WTC11 (cell line): Measurements from ENCODE around the gene DTNB. TPM values are rescaled to one million over a fixed set of nuclear protein-coding genes. Genes with fewer than 3 reads are reported as not detected.

Experiments
- ATAC-seq: fragments of 200-7000 bp; cut with Tn5 transposase; 2 replicates; pipeline ENCODE4 v1.10.0; 2021; ENCODE audit warnings: mild to moderate bottlenecking, moderate library complexity
- CTCF ChIA-PET: fragments of 300-600 bp; sonication (Branson Sonifier 250); formaldehyde crosslinking; loops from one replicate; lab custom pipeline; 2021; ENCODE audit warnings: antibody characterized with exemption; lab: Charles Lee
- POLR2A ChIA-PET: fragments of 350-600 bp; sonication (Branson Sonifier 250); formaldehyde crosslinking; loops from one replicate; lab custom pipeline; 2021; ENCODE audit warnings: antibody characterized with exemption; lab: Charles Lee
- DNase-seq: peaks from one replicate; pipeline ENCODE4 v3.0.0; 2021; ENCODE audit warnings: low spot score
- H3K27ac Mint-ChIP-seq: 2 replicates; pipeline ENCODE4 v1.8.0; 2021; ENCODE audit warnings: mixed read lengths
- H3K27me3 Mint-ChIP-seq: 2 replicates; pipeline ENCODE4 v1.8.0; 2021; ENCODE audit warnings: low read depth, mild to moderate bottlenecking, moderate library complexity, mixed read lengths
- H3K36me3 Mint-ChIP-seq: 2 replicates; pipeline ENCODE4 v1.8.0; 2021; ENCODE audit warnings: mixed read lengths
- H3K4me1 Mint-ChIP-seq: 2 replicates; pipeline ENCODE4 v1.8.0; 2022; ENCODE audit warnings: mixed read lengths
- H3K4me3 Mint-ChIP-seq: 2 replicates; pipeline ENCODE4 v1.8.0; 2021; ENCODE audit warnings: mild to moderate bottlenecking, moderate library complexity, mixed read lengths
- H3K9me3 Mint-ChIP-seq: 2 replicates; pipeline ENCODE4 v1.8.0; 2021; ENCODE audit warnings: mixed read lengths
- AFF4 ChIP-seq: sonication (generic); formaldehyde crosslinking; IDR thresholded peaks from 2 replicates; pipeline ENCODE4 v1.8.1; 2023; ENCODE audit warnings: mild to moderate bottlenecking, missing genetic modification reagents, borderline replicate concordance
- ATF1 ChIP-seq: sonication (generic); formaldehyde crosslinking; IDR thresholded peaks from 2 replicates; pipeline ENCODE4 v1.8.1; 2023; ENCODE audit warnings: mild to moderate bottlenecking, moderate library complexity, missing genetic modification reagents
- CREB1 ChIP-seq: sonication (generic); formaldehyde crosslinking; IDR thresholded peaks from 2 replicates; pipeline ENCODE4 v1.8.0; 2023; ENCODE audit warnings: mild to moderate bottlenecking, missing genetic modification reagents
- E2F5 ChIP-seq: sonication (generic); formaldehyde crosslinking; IDR thresholded peaks from 2 replicates; pipeline ENCODE4 v1.8.1; 2022; ENCODE audit warnings: mild to moderate bottlenecking, moderate library complexity, missing genetic modification reagents
- ELF4 ChIP-seq: sonication (generic); formaldehyde crosslinking; IDR thresholded peaks from 2 replicates; pipeline ENCODE4 v1.8.1; 2022; ENCODE audit warnings: low read depth, mild to moderate bottlenecking, moderate library complexity, missing genetic modification reagents
- EMX1 ChIP-seq: fragments of 250-450 bp; sonication (Bioruptor Pico); IDR thresholded peaks from 2 replicates; pipeline ENCODE4 v1.8.0; 2021; ENCODE audit warnings: mild to moderate bottlenecking
- FOXJ3 ChIP-seq: sonication (generic); formaldehyde crosslinking; IDR thresholded peaks from 2 replicates; pipeline ENCODE4 v1.9.0; 2021; ENCODE audit warnings: missing genetic modification reagents, mild to moderate bottlenecking, borderline replicate concordance
- FOXK1 ChIP-seq: sonication (generic); formaldehyde crosslinking; IDR thresholded peaks from 2 replicates; pipeline ENCODE4 v1.8.0; 2022; ENCODE audit warnings: mild to moderate bottlenecking, moderate library complexity, missing genetic modification reagents
- JUN ChIP-seq: sonication (generic); formaldehyde crosslinking; IDR thresholded peaks from 2 replicates; pipeline ENCODE4 v1.8.0; 2023; ENCODE audit warnings: mild to moderate bottlenecking, missing genetic modification reagents
- KAT7 ChIP-seq: sonication (generic); formaldehyde crosslinking; IDR thresholded peaks from 2 replicates; pipeline ENCODE4 v1.8.1; 2023; ENCODE audit warnings: missing genetic modification reagents, mild to moderate bottlenecking, borderline replicate concordance
- MLX ChIP-seq: sonication (generic); formaldehyde crosslinking; IDR thresholded peaks from 2 replicates; pipeline ENCODE4 v1.8.1; 2023; ENCODE audit warnings: mild to moderate bottlenecking, missing genetic modification reagents, moderate library complexity
- NFE2L1 ChIP-seq: sonication (generic); formaldehyde crosslinking; IDR thresholded peaks from 2 replicates; pipeline ENCODE4 v1.8.1; 2023; ENCODE audit warnings: missing genetic modification reagents
- NFYB ChIP-seq: sonication (generic); formaldehyde crosslinking; conservative IDR thresholded peaks from 2 replicates; pipeline ENCODE4 v1.8.0; 2022; ENCODE audit warnings: low read depth, missing genetic modification reagents
- PREB ChIP-seq: sonication (generic); formaldehyde crosslinking; IDR thresholded peaks from 2 replicates; pipeline ENCODE4 v1.8.1; 2022; ENCODE audit warnings: mild to moderate bottlenecking, missing genetic modification reagents, moderate library complexity, borderline replicate concordance
- SMAD4 ChIP-seq: sonication (generic); formaldehyde crosslinking; IDR thresholded peaks from 2 replicates; pipeline ENCODE4 v1.8.0; 2022; ENCODE audit warnings: mild to moderate bottlenecking, missing genetic modification reagents
- SP1 ChIP-seq: sonication (generic); formaldehyde crosslinking; conservative IDR thresholded peaks from 2 replicates; pipeline ENCODE4 v1.8.1; 2022; ENCODE audit warnings: missing genetic modification reagents
- ZNF396 ChIP-seq: fragments of 250-450 bp; sonication (Bioruptor Pico); IDR thresholded peaks from 2 replicates; pipeline ENCODE4 v1.8.0; 2021; ENCODE audit warnings: mild to moderate bottlenecking, moderate library complexity, borderline replicate concordance
- ZNF423 ChIP-seq: fragments of 250-450 bp; sonication (Bioruptor Pico); IDR thresholded peaks from 2 replicates; pipeline ENCODE4 v2.1.2; 2022; ENCODE audit warnings: mild to moderate bottlenecking, moderate library complexity
- ZSCAN18 ChIP-seq: fragments of 250-450 bp; sonication (Bioruptor Pico); IDR thresholded peaks from 2 replicates; pipeline ENCODE4 v2.1.2; 2022; ENCODE audit warnings: mild to moderate bottlenecking, moderate library complexity
- total RNA-seq: library from RNA; stranded (reverse); gene quantifications from 3 replicates; pipeline ENCODE4 v1.2.3, GENCODE V29; 2021
- TF ChIP-seq, protein P1 (sequence below): sonication (generic); formaldehyde crosslinking; IDR thresholded peaks from 2 replicates; pipeline ENCODE4 v1.8.1; 2022; ENCODE audit warnings: low read depth, mild to moderate bottlenecking, moderate library complexity, missing genetic modification reagents, borderline replicate concordance
- TF ChIP-seq, protein P2 (sequence below): fragments of 250-450 bp; sonication (Bioruptor Pico); IDR thresholded peaks from 2 replicates; pipeline ENCODE4 v1.9.0; 2021; ENCODE audit warnings: moderate library complexity, mild to moderate bottlenecking, inconsistent platforms, borderline replicate concordance

Gene DTNB
- total RNA-seq, 1 experiment from 2014 or later, result 39.9 TPM

DNA sequence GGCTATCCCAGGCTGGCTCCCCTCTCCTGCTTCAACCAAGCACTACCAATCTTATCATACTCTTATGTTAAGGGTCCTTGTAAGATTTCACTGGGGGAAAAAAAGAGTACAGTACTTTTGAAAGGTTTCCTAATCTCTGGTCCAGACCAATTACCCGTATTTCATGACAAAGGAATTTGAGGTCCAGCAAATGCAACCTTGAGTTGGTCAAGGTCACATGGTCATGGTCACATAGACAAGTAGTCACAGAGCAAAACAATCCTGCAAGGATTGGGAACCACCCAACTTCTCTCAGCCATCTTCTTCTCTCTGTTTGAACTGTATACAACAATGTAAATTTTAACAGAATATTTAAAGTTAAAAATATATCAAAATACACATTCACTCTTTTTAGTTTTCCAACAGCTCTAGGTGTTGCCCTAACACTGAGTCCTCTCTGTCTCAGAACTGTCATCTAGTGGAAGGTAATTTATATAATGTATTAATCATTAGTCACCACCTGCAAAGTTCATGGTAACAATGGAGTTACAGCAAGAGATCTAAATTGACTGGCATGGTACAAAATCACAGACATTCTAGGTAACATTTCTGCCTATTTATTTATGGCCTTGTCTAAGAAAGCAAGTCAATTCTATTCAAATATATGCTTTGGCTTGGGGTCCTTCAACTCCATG, 21.5 kb downstream of the DTNB start:
- ChIA-PET POLR2A (interaction anchor here (0.7 kb wide), 1 partner anchor 550 kb away, joined by 3 read pairs; no protein-coding TSS in a partner anchor), CTCF (interaction anchor here (0.9 to 2.4 kb wide), 3 partner anchors 13 to 290 kb away, joined by 3 to 11 read pairs (median 3); no protein-coding TSS in a partner anchor)
- no peak overlapping the region for H3K27ac Mint-ChIP-seq
- H3K4me1 Mint-ChIP-seq, result no peaks in the 10 kb centered on the region
- no peak for TF ChIP-seq EMX1 (CRISPR knock-in tag)
- TF ChIP-seq ZSCAN18 (CRISPR knock-in tag), result no peak
- TF ChIP-seq ZNF423 (CRISPR knock-in tag), result no peak
- no peak for TF ChIP-seq SMAD4 (CRISPR knock-in tag)
- no peak for TF ChIP-seq KAT7 (CRISPR knock-in tag)
- no peak for TF ChIP-seq ATF1 (CRISPR knock-in tag)
- no peak for TF ChIP-seq CREB1 (CRISPR knock-in tag)
- no peak for TF ChIP-seq E2F5 (CRISPR knock-in tag)
- TF ChIP-seq PREB, result no peak
- TF ChIP-seq, protein P1, sequence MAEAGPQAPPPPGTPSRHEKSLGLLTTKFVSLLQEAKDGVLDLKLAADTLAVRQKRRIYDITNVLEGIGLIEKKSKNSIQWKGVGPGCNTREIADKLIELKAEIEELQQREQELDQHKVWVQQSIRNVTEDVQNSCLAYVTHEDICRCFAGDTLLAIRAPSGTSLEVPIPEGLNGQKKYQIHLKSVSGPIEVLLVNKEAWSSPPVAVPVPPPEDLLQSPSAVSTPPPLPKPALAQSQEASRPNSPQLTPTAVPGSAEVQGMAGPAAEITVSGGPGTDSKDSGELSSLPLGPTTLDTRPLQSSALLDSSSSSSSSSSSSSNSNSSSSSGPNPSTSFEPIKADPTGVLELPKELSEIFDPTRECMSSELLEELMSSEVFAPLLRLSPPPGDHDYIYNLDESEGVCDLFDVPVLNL (CRISPR knock-in tag), result no peak
- no peak for TF ChIP-seq ELF4
- TF ChIP-seq NFE2L1, result no peak
- no peak for TF ChIP-seq SP1
- no peak for TF ChIP-seq FOXK1
- TF ChIP-seq MLX (CRISPR knock-in tag), result no peak
- H3K27me3 Mint-ChIP-seq, result no peaks in the 10 kb centered on the region
- ATAC-seq, result no peak
- H3K4me3 Mint-ChIP-seq, result no peak overlapping the region
- no peak for DNase-seq
- H3K36me3 Mint-ChIP-seq, result peaks cover 7% of the 10 kb centered on the region; the same call in 1 of the 2 replicates
- H3K9me3 Mint-ChIP-seq, result no peaks in the 10 kb centered on the region

- ATAC-seq (no peak), DNase-seq (no peak)
- Mint-ChIP-seq H3K27me3 (no peaks in the 10 kb centered on the region), H3K36me3 (peaks cover 7% of the 10 kb centered on the region; the same call in 1 of the 2 replicates), H3K4me3 (no peak overlapping the region), H3K9me3 (no peaks in the 10 kb centered on the region), H3K27ac (no peak overlapping the region; the same call in 1 of the 2 replicates), H3K4me1 (no peaks in the 10 kb centered on the region)
- CTCF ChIA-PET, result interaction anchor here (1.0 to 1.2 kb wide), 2 partner anchors 13 to 14 kb away, joined by 3 to 4 read pairs; no protein-coding TSS in a partner anchor
- POLR2A ChIA-PET, result no interaction called here
- TF ChIP-seq AFF4 (CRISPR knock-in tag) (no peak), ATF1 (CRISPR knock-in tag) (no peak), JUN (CRISPR knock-in tag) (no peak), ZSCAN18 (CRISPR knock-in tag) (no peak), NFE2L1 (no peak), NFYB (CRISPR knock-in tag) (no peak), ZNF396 (no peak), FOXJ3 (CRISPR knock-in tag) (no peak)
- TF ChIP-seq, protein P2, sequence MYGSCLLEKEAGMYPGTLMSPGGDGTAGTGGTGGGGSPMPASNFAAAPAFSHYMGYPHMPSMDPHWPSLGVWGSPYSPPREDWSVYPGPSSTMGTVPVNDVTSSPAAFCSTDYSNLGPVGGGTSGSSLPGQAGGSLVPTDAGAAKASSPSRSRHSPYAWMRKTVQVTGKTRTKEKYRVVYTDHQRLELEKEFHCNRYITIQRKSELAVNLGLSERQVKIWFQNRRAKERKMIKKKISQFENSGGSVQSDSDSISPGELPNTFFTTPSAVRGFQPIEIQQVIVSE (CRISPR knock-in tag), result no peak
Observed at GRCh38 chr2:25651066-25651465, 22.3 kb downstream of the DTNB start.
